ENCODE measurements around the gene PYGM. TPM values are rescaled to one million over a fixed set of nuclear protein-coding genes. Genes with fewer than 3 reads are reported as not detected.

PYGM gene
- total and polyA plus RNA-seq, 2 of the 8 experiments (the other 6 are each of a cell fraction or from before 2014, with no cell fraction given) = 9.6 to 10.0 TPM

GRCh38 chr11:64796757-64797541 lies 37.2 kb upstream of the PYGM start:
- no peak overlapping the region for H4K91ac ChIP-seq (replicated peaks; ENCODE audit: insufficient read length, low read length)
- peaks cover 0 to 2% (median 0%) of the 10 kb centered on the region in 4 experiments; a peak in 1 of 8 replicates for H3K36me3 ChIP-seq (ENCODE audit: control insufficient read depth in 2 of 4, insufficient read depth in 4 of 4, low read length in 3 of 4)
- no peak overlapping the region for H3K23ac ChIP-seq (ENCODE audit: insufficient read length)
- H2BK120ac ChIP-seq (replicated peaks; ENCODE audit: low read depth, low read length) = no peak overlapping the region
- H3K27me3 ChIP-seq (replicated peaks in 1 of 4; ENCODE audit: control insufficient read depth in 3 of 4, extremely low read depth in 1 of 4, insufficient read depth in 3 of 4, low read length in 3 of 4) = no peaks in the 10 kb centered on the region
- no peak overlapping the region for H2BK5ac ChIP-seq (ENCODE audit: low read depth, low read length)
- no peak overlapping the region for H3K14ac ChIP-seq (ENCODE audit: insufficient read length)
- peaks cover 0 to 2% of the 10 kb centered on the region in 2 experiments for H4K20me1 ChIP-seq (replicated peaks in 1 of 2; ENCODE audit: control insufficient read depth in 1 of 2, insufficient read depth in 2 of 2, low read length in 2 of 2)
- H3K79me1 ChIP-seq (ENCODE audit: low read depth, low read length) = no peaks in the 10 kb centered on the region; the same call in 1 of the 2 replicates
- no peak overlapping the region for H3K27ac ChIP-seq (ENCODE audit: low read depth, low read length)
- ChIA-PET POLR2A (ENCODE audit: partially characterized antibody) (interaction anchor here (0.7 to 1.6 kb wide), 2 partner anchors 11 to 35 kb away, joined by 3 to 4 read pairs; no protein-coding TSS in a partner anchor), CTCF (ENCODE audit: partially characterized antibody) (interaction anchor here (1.0 to 1.3 kb wide), 4 partner anchors 12 to 620 kb away, joined by 3 to 4 read pairs (median 4); no protein-coding TSS in a partner anchor)
- H3K56ac ChIP-seq (replicated peaks; ENCODE audit: insufficient read length, low read depth, low read length) = no peak overlapping the region
- H3K4me1 ChIP-seq (replicated peaks in 1 of 4; ENCODE audit: control insufficient read depth in 3 of 4, insufficient read depth in 4 of 4, low read length in 3 of 4) = no peaks in the 10 kb centered on the region; a peak in 1 of 7 replicates
- no peaks in the 10 kb centered on the region for H3K79me2 ChIP-seq (ENCODE audit: control insufficient read depth in 1 of 2, insufficient read depth in 2 of 2, low read length in 2 of 2)
- no peak for TF ChIP-seq TEAD4 (IDR thresholded peaks at IDR 0.05; ENCODE audit: low read depth, low read length)
- no peak for TF ChIP-seq KDM1A (IDR thresholded peaks at IDR 0.05; ENCODE audit: borderline replicate concordance, low read length)
- TF ChIP-seq CHD2 (IDR thresholded peaks at IDR 0.05; ENCODE audit: low read length) = no peak
- TF ChIP-seq TAF1 (IDR thresholded peaks at IDR 0.05; ENCODE audit: low read depth, low read length) = no peak
- TF ChIP-seq KDM4A (IDR thresholded peaks at IDR 0.05; ENCODE audit: low read depth, low read length, severe bottlenecking) = no peak
- no peak overlapping the region for H3K18ac ChIP-seq (ENCODE audit: extremely low read depth, low read length)
- H2BK20ac ChIP-seq (ENCODE audit: low read length) = no peak overlapping the region
- H4K8ac ChIP-seq (ENCODE audit: extremely low read depth, insufficient read depth, low read length) = peak overlapping the region; percentile 68; the same call in 1 of the 2 replicates
- 94% methylated on average over 18 of the region's 19 CpGs; no CpG with 5 or more reads in 1 of the 2 experiments for WGBS, 2 experiments (ENCODE audit: extremely low coverage in 1 of 2, insufficient coverage in 1 of 2, insufficient read length in 1 of 2, insufficient replicate concordance in 2 of 2, low coverage in 1 of 2, low lambda C conversion rate in 2 of 2, missing lambda C conversion rate in 1 of 2)
- no peak overlapping the region for H3K4me2 ChIP-seq (ENCODE audit: insufficient read depth in 1 of 2, low read depth in 2 of 2, low read length in 2 of 2)
- no peaks in the 10 kb centered on the region for H3K23me2 ChIP-seq (ENCODE audit: low read depth, low read length)
- H2BK15ac ChIP-seq (ENCODE audit: low read length) = no peak overlapping the region
- H2BK12ac ChIP-seq (ENCODE audit: low read depth, low read length) = no peak overlapping the region
- no peak overlapping the region for H2AK5ac ChIP-seq (ENCODE audit: low read depth, low read length)
- H3K9me3 ChIP-seq (ENCODE audit: insufficient read depth in 2 of 2, low read depth in 1 of 2, low read length in 1 of 2) = no peaks in the 10 kb centered on the region
- H3K4me3 ChIP-seq (ENCODE audit: extremely low read depth in 1 of 4, insufficient read depth in 2 of 4, low read depth in 3 of 4, low read length in 4 of 4) = no peak overlapping the region
- H3K4ac ChIP-seq (replicated peaks; ENCODE audit: insufficient read length, low read depth, low read length) = no peak overlapping the region
- no peak overlapping the region for H3K9ac ChIP-seq (replicated peaks in 1 of 4; ENCODE audit: extremely low read depth in 1 of 4, low read depth in 3 of 4, low read length in 3 of 4)
- DNase-seq (ENCODE audit: low read depth in 1 of 2, low spot score in 2 of 2) (no peak), FAIRE-seq (no peak)
- H2AFZ ChIP-seq (ENCODE audit: low read length) = no peak overlapping the region
- H4K5ac ChIP-seq (ENCODE audit: insufficient read length, low read depth, low read length) = no peak overlapping the region
